ENCODE results near the gene SCAMP5.

The SCAMP5 gene

DNA sequence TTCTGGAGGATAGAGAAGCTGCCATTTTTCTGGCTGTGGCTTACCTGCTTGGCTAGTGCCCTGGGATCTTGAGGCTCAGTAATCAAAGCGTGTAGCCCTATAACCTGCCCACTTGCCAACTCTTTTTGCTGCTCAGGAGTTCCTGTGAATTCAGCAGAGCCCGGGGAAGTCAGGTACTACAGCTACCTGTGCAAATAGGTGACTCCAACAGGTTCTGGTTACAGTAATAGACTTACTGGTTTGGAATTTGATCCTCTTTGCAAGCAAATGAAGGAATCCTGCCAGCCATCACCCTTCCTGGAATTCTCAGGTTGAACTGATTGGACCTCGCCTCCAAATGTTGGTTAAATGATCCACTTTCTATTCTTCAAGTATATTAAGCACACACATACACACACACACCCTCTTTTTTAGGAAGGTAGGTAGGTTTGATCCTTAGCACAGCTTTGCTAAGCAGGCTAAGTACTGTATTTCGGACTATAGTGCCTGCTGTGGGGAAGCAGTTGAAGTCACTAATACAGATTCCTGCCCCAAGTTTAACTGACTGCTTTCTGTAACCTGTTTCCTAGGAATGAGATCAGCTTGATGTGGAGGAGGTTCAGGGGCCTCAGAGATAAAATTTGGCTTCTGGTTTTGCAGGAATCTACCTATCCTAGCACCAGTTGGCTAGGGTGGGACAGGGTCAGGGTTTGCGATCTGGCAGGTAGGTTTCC is 30.3 kb downstream of the SCAMP5 start:
- TF ChIP-seq, protein P1, sequence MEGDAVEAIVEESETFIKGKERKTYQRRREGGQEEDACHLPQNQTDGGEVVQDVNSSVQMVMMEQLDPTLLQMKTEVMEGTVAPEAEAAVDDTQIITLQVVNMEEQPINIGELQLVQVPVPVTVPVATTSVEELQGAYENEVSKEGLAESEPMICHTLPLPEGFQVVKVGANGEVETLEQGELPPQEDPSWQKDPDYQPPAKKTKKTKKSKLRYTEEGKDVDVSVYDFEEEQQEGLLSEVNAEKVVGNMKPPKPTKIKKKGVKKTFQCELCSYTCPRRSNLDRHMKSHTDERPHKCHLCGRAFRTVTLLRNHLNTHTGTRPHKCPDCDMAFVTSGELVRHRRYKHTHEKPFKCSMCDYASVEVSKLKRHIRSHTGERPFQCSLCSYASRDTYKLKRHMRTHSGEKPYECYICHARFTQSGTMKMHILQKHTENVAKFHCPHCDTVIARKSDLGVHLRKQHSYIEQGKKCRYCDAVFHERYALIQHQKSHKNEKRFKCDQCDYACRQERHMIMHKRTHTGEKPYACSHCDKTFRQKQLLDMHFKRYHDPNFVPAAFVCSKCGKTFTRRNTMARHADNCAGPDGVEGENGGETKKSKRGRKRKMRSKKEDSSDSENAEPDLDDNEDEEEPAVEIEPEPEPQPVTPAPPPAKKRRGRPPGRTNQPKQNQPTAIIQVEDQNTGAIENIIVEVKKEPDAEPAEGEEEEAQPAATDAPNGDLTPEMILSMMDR (conservative IDR thresholded peaks at IDR 0.05; ENCODE audit: low read depth, low read length), result no peak
- DNase-seq (ENCODE audit: low read depth), result no peak
- no peak overlapping the region for H3K4me3 ChIP-seq (ENCODE audit: low read depth, low read length)

DNA sequence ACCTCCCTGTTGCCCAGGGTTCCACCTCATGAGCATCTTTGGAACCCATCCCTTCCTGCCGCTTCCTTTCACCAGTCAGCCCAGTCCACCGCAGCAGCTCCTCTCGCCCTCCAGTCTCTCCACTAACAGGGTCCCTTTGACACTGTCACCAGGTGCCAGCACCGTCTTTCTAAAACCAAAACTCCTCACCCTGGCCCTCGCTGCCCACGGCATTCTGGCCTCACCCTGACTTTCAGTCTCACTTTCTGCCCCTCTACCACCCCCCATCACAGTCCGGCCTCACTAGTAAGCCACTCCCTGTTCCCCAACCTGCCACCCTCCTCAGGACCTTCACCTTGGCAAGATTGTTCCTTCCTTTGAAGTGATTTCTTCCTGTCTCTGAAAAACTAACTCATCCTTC is 32.2 kb downstream of the SCAMP5 start:
- TF ChIP-seq, protein P1 (conservative IDR thresholded peaks at IDR 0.05; ENCODE audit: low read depth, low read length), result no peak
- no peak overlapping the region for H3K4me3 ChIP-seq (ENCODE audit: low read depth, low read length)
- DNase-seq (ENCODE audit: low read depth), result no peak

DNA sequence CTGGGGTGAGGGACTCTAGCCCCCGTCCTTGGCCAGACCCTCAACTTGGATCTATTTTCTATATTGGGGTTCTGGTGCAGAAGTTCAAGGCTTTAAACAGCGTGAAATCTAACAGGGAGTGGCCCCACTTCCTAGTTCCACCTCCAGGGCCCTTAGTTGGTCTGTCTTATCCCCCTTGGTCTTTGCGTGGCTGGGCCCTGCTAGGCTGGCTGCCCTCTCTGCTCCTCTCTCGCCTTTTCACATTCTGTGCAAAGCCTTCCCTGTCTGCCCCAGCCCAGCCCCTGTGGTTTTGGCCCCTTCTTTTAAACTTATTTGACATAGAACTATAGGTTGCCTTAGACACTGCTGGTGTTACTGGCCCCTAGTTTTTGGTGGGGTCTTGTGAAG is 33.6 kb downstream of the SCAMP5 start:
- no peak for DNase-seq (ENCODE audit: low read depth)
- TF ChIP-seq, protein P1 (conservative IDR thresholded peaks at IDR 0.05; ENCODE audit: low read depth, low read length), result no peak
- no peak overlapping the region for H3K4me3 ChIP-seq (ENCODE audit: low read depth, low read length)

DNA sequence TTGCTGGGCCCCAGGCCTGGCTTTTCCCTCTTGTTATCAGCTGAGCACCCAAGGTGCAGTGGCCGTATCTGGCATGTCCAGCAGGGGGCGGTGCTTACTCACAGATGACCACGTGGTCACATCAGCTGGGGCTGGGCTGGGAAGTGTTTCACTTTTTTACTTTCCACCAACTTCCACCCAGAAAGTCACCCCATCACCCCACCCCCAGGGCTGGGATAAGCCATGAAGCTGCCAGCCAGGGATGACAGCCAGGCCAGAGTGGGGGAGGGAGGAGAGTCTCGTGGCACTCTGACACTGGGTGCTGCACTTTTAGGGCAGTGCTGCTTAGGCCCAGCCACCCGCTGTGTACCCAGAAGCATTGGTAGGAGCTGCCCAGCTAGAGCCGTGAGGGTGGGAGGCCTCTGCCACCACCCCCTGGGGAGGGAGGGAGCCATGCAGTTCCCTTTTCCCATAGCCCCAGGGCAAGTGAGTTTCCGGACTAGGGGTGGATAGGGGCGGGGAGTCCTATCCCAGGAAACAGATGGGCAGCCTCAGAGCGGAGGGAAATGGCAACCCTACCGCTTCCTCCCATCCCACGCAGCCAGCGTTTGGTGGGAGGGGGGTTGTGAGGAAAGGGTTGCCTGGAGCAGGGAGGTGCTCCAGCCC is 34.1 kb downstream of the SCAMP5 start:
- H3K4me3 ChIP-seq (ENCODE audit: low read depth, low read length), result peak overlapping the region; percentile 21
- peak; percentile 88 for DNase-seq (ENCODE audit: low read depth)
- TF ChIP-seq, protein P1 (conservative IDR thresholded peaks at IDR 0.05; ENCODE audit: low read depth, low read length), result peak; percentile 93

DNA sequence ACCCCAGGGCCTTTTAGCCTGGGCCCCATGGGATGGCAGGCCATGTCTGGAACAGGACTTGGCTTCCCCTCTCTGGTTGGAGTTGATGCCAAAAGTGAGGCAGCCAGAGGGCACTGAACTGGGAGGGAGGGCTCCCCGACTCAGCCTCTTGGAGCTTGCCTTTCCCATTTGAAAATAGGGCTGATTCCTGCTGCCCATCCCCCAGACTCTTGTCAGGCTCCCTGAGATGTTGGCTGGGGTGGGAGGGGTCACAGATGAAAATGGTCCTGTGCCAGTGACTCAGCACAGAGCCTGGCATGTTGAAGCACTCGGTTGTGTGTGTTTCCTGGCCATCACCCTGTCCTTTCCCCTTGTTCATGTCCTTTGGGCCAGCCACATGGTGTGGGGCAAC is 34.7 kb downstream of the SCAMP5 start:
- no peak overlapping the region for H3K4me3 ChIP-seq (ENCODE audit: low read depth, low read length)
- DNase-seq (ENCODE audit: low read depth), result no peak
- TF ChIP-seq, protein P1 (conservative IDR thresholded peaks at IDR 0.05; ENCODE audit: low read depth, low read length), result no peak

DNA sequence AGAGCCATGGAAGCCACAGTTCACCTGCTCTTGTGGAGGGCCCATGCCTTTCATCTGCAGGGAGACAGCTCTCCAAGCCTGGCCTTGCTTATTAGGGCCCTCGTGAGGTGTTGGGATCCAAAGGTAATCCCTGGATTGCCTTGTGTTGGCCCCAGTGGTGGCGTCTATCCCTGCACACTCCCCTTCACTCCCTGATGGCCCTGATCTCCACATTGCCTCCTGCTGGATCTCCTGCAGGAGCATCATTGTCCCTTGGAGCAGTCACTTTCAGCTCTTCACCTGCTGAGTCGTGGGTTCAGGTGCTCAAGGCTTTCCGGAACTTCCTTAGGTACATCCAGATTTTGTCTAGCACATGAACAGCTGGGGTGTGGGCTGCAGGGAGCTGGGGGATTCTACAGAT is 35.1 kb downstream of the SCAMP5 start:
- no peak for DNase-seq (ENCODE audit: low read depth)
- no peak overlapping the region for H3K4me3 ChIP-seq (ENCODE audit: low read depth, low read length)
- TF ChIP-seq, protein P1 (conservative IDR thresholded peaks at IDR 0.05; ENCODE audit: low read depth, low read length), result no peak

DNA sequence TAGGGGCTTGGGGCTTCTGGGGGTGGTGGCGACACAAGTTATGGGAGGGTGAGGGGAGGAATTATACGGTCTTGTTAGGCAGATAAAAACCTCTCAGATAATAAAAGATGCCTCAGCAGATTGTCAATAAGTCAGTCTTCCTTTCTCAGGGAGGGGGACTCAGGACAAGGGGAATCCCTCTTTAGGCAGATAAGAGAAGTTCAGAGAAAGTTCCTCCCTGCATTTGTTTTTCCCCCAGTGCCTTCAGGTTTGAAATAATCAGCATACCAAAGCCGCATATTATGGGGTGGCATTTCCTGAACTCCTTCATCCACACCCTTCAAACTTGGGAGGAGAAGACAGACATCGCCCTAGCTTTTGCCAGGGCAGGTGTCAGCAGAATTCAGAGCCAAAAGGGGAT is 36.5 kb downstream of the SCAMP5 start:
- peak; percentile 24 for DNase-seq (ENCODE audit: low read depth)
- no peak overlapping the region for H3K4me3 ChIP-seq (ENCODE audit: low read depth, low read length)
- TF ChIP-seq, protein P1 (conservative IDR thresholded peaks at IDR 0.05; ENCODE audit: low read depth, low read length), result no peak
